Limb (tissue), 2 donors: Measurements from ENCODE around the gene SAMD14.

Experiments
- DNase-seq, 2 donors: peaks; one replicate each; pipeline ENCODE4 v3.0.0-alpha.2; 2016; ENCODE audit errors: extremely low spot score in 2 of 2

The SAMD14 gene

DNA sequence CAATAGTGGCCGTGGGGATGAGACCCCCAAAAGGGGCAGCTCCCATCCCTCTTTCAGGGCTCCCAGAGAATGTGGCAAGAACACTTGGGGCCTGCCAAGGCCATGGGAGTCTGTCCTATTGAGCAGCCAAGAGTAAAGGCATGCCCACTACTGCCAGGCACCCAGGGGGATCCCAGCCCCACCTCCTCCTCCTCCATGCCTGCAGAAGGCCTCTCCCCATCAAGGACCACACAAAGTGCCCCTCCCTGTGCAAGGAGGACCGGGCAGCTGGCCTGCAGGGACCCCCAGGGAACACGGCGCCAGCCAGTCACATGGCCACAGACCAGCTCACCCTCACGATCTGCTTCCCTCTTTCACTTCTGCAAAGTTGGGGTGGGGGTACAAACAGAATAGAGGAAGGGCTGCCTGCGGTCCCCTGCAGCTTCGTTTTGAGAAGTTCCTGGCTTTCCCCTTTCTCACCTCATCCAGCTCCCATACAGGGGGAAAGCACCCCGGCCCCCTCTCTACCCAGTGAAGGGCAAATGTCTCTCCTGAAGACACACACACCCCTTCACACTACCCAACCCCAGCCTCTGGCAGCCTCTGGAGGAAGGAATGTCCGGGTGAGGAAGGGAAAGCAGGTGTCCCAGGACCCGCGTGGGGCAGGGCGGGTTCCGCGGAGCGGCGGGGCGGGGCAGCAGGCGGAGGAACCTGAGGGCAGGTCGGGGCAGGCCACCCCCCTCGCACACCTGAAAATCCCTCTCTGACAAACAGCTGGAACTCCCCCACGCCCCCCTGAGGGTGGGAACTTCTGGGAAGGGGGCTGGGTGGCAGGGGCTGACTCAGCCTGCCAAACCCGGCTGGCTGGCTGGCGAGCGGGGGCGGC, 18.5 kb upstream of the SAMD14 start:
- peak; percentile 40 to 78 for DNase-seq

DNA sequence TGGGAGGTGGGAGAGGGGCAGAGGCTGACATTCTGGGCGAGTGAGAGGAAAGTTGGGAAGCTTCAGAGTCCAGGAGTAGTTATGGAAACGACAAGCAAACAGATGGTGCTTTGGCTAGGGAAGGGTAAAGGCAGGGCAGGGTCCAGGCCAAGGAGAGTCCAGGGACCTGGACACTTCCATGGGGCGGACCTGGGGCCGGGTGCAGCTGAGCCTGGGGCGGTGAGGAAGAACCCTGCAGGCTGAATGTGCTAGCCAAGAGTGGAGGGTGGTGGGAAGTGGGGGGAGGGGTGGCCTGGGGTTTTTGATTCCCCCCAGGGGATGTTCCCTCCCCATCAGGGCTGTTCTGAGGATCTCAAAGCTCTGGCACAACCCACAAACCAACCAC, 17.9 kb upstream of the SAMD14 start:
- DNase-seq = no peak

DNA sequence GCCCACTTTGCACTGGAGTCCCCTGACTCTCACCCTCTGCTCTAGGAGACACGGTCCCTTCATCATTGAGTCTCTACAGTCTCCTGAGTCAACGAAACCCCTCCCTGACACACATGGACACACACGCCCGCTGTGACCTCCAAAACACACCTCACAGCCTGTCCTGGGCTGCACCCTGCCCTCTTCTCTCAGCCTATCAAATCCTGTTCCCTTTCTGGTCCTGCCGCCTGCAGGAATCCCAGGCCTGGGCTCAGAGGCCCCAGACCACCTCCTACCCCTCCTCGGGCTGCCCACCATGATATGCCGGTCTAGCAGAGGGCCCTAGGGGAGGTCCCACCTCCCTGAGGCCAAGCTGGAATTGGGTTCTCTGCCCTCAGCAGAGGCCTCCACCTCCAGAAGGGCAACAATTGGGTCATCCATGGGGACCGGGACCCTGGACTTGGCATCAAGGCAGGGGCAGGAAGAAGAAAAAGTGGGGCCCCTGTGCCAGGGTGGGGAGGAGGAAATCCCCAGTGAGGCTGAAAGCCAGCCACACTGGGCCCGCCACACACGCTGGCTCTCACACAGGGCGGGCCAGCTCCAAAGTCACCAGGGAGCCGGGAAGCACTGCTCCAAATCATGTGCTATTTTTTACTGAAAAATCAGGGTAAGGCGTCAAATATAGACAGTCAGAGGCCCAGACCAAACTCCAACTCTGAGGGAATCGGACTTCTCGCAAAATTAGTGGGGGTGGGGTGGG, 17.1 kb upstream of the SAMD14 start:
- DNase-seq = no peak

DNA sequence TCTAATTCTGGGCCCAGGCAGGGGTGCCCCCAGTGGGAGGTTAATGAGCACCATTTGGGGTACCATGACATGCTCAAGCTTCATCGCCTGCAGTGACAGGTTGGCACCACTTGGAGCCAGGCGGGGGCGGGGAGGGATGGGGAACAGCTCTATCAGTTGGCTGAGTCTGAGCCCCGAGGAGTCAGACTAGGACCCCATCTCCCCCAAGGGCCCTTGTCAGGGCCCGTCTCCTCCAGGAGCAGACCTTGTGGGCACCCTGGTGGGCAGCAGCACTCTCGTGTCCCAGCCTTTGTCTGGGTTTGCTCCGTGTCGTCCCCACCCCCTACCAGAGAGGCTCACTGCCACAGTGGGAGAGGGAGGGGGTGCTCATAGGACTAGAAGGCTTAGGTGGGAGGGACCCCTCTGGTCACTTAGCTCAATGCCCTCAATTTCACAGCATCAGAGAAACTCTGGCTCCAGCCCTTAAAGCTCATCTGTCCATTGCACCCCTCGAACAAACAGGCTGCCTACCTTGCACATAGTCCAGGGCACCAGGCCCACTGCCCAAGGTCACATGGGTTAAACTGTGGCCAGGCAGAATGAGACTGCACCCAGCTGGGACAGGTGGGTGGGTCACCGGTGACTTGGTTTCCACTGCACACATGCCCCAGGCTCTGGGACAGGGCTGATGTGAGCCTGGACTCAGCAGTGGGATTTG, 16.4 kb upstream of the SAMD14 start:
- DNase-seq = no peak

DNA sequence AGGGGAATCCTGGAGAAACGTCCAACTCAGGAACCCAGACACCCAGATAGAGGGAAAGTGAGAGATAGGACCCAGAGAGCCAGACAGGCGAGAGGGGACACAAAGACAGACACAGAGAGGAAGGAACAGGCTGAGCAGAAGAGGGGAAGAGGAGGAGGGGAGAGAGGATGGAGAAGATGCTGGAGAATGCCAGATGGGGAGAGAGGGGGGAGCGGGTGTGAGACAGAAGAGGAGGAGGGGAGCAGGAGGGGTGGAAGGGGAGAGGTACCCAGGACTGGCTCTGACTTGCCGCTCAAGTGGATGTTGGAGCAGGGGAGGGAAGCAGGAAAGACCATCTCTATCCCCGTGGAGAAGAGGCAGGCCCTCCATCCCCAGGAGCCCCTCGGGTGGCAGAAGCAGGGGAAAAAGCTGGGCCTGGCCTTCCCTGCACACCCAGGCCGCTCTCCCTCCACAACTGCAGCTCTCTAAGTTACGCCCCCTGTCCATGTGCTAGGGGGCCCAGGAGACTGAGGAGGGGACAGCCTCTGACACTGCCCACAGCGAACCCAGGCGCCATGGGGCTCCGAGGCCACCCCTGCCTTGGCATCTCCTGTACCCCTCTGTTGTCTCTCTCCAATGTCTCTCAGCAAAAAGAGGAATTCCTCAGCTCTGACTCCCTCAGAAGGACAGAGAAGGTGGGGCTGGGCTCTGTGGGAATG, 15.7 kb upstream of the SAMD14 start:
- no peak for DNase-seq

DNA sequence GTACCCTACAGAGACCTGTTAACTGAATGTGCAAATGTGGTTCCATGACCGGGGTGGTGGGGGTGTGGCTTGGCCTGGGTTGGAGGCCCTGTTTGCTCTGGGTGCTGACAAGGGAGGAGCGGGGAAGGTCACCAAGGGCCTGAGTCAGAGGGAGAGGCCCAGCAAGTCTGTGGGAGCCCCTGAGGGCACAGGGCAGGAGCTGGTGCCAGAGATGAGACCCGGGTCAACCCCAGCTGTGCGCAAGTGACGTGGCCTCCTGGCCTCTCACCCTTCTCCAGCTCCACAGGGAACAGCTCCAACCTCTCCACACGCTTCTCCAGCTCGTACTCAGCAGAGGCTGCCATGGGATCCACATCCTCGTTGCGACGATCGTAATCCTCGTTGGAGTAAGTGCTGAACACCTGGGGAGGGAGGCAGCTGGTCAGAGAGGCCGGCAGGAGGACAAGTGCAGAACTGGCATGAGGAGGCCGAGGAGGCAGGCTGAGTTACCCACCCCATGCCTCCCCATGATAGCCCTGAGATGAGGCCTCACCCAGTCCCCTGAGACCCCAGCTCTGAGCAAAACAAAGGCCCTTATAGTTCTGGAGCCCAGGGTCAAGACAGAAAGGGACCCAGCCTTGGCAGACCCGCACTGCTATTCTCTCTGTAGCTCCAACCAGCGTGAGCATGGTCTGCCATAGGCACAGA, 15.0 kb upstream of the SAMD14 start:
- DNase-seq = no peak

DNA sequence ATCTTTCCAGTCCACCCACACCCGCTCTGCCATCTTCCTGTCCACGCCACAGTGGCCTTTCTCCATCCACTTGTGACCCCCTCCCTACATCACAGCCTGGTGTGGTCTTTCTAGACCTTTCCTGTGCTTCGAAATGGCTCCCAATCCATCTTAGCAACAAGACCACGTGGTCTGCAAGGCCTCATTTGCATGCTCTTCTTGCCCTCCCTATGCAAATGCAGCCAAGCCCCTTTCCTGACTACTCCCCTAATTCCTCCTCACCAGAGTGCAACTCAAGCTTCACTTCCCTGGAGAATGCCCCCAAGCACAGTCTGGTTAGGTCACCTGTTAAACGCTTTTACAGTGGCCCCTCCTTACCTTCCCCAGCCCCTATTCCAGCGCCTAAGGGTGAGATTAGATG, 14.4 kb upstream of the SAMD14 start:
- DNase-seq = no peak

DNA sequence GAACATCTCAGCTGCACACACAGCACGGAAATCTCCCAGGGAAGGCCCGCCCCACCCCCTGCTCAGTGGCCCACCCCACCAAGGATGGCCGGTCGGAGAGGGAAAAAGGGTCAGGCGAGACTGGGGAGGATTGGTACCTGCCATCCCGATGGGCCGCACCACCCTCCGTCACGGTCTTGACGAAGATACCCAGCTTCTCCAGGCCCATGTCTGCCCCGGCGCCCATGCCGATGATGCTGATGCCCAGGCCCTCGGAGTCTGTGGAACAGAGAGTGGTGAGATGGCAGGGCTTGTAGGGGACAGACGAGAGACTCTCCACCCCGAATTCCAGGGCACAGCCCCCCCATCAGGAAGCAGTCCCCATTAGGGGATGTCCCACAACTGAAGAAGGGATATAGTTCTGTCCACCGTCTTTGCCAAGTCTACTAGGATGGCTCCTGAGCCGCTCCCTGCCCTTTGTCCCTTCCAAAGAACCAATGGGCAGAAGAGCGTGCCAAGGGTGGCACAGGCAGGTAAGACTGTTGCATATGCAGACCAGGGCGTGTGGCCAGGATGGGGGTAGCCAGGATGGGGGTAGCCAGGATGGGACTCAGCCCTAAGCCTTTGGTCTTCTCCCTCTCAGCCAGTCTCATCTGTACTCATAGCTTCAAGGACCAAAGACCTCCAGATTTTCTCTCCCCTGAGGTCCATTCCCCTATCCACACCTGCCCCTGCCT, 13.7 kb upstream of the SAMD14 start:
- DNase-seq = no peak

DNA sequence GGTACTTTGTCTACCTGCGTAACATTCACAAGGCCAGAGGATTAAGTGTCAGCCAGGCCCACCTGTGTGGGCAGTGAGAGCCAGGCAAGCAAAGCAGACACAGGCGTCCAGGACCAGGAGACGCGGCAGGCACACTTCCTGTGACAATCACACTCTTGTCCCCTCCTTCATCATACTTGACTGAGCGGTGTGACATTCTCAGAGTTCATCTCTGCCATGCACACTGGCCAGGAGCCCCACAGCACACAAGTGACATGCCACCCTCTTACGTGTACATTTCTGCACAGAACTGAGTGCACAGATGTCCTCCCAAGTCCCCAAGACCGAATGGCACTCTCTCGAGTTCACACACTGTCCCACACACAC, 11.8 kb upstream of the SAMD14 start:
- no peak for DNase-seq

DNA sequence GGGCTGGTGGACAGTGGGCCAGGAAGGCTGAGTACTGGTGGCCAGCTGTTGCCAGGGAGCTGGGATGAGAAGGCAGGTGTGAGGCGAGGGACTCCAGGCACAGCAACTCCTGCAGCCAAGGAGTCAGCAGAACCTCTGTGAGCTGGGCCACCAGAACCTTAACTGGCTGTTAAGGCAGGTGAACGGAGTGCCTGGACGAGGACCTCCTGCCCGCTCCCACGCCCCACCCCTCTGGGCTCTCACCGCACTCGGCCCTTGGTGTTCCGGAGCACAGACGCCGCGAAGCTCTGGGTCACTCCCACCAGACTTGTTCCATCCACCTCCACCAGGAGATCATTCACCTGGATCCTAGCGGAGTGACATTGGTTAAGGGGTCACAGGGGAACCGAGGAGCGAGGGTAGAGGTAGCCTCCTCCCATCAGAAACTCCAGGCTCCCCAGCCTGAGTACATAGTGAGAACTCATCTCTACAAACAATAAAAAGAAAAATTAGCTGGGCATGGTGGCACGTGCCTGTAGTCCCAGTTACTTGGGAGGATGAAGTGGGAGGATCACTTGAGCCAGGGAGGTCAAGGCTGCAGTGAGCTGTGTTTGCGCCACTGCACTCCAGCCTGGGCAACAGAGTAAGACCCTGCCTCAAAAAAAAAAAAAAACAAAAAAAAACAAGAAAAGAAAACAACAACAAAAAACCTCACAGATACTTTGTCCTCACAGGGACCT, 11.2 kb upstream of the SAMD14 start:
- DNase-seq = no peak

DNA sequence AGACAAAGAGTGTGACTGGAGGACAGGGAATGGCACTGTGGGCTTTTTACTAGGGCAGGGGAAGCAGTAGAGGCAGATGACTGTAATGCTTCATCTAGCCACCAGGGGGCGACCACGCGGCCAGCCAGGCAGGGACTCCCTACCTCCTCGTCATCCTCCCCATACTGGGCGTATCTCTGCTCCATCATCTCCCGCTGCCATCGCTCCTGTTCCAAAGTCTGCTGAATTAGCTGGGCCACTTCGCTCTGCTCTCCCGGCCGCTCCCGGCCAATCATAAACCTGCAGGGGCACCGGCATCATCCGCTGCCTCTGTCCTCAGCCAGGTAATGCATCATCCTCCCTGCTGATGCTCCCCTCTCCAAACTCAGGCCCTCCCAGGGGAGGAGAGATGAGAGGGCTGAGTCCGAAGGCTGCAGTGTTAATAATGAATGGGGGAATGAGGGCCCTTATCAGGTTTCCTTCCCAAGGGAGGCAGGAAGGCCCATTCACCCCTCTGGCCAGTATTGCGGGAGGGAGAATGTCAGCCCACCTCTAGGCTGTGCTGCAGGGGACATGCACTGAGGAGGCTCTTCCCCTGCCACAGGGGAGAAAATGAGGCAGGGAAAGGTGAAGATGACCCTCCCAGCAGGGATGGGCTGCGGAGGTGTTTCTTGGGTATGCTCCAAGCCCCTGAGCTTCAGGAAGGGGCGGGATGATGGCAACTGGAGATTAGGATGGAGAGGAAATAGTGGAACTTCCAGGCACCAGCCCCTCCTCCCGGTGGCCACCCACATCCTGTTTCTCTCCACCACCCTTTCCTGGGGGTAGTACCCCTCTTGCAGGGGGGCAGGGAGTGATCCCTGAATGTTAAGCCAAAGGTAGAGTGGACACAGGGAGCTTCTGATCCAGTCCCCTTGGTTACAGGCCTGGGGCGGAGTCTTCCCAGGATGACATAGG, 10.3 kb upstream of the SAMD14 start:
- DNase-seq = peak; percentile 77 to 84

DNA sequence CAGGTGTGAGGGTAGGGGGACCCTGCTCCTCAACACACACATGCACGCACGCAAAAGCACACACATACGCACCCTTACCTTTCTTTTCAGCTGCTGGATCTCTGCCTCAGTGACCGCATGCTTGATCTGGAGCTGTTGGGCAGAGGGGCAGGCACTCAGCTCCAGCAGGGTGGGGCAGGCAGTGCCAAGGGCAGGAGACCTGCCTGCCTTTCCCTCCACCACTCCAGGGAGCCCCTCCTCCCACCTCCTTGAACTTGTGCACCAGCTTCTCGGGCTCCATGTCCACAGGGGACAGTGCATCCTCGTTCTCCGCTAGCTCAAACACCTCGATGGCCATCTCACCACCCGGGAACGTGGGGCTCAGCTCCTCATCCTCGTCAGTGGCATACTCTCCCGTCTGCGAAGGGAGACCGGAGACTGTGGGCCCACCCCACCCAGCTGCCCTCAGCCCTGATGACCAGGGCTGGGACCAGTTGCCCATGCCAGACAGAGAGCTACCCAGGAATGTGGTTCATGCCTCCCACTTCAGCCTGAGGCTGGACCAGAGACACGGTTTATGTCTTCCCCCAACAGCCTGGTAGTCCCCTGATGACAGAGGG, 9.3 kb upstream of the SAMD14 start:
- no peak for DNase-seq

DNA sequence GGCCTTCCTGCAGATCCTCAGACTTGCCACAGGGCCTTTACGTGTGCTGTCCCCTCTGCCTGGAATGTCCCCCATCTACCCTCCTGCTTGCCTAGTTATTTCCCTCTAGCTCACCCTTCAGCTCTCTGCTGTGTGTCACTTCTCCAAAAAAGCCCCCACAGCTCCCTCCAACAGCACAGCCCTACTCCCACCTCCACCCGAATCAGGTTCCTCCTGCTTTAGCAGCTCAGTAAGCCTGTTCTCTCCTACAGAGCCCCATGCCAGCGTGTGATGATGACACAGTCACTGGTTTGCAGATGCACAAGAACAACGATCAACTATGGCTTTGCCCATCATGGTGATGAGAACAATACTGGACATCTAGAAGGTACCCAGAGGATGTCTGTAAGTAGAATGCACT, 7.1 kb upstream of the SAMD14 start:
- no peak for DNase-seq

DNA sequence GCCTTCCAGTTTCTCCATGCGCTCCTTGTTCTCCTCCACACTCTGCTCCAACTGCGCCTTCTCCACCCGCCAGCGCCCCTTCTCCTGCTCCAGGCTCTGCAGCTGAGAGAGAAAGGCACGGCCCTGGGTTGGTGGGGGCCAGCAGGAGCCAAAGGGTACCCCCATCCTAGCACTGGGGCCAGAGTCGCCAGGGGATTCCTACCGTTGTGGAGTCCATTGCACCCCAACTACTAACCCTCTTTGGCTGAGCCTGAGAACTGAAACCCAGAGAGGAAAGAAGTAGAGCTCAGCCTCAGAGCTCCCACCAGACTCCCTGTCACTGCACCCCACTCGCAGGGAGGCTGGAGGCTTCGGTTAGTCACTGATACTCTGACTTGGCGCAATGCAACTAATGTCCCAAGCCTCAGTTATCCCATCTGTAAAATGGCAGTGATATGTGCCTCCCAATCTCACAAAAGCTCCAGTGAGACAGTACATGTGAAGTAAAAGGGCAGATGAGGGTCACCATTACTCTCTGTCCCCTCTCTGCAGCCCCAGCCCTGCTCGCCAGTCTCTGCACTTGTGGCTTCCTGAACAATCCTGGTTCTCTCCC, 6.2 kb upstream of the SAMD14 start:
- DNase-seq = no peak

DNA sequence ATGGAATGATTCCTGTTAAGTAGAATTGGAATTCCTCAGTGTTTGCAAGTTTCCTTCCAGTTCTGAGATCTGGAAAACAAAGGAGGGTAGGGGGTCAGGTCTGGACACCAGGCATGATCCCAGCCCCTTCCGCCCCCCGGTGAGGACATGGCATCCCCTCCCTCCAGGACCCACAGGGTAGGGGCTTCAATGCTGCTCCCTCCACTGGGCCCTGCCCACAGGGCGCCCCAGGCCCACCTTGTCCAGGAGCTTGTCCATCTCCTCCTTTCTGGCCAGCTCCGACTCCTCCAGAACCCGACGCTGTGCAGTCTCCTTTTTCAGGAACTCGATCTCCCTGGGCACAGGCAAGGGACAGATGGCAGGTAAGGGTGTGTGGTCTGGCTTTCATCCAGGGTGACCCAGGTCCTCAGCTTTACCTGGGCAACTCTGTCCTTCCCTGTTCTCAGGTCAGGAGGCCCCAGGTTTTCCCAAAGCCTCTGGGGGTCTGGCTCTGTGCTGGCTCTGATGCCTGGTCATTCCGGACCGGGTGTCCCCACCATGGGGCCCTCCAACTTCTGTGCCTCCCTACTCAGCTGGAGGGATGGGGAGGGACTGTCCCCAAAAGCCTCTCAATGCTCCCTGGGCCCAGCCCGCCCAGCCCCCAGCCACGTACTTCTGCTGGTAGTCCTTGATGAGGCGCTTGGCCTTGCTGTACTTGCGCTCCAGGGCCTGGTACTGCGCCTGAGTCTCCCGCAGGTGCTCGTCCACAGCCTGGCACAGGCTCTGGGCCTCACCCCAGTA, 5.5 kb upstream of the SAMD14 start:
- no peak for DNase-seq

DNA sequence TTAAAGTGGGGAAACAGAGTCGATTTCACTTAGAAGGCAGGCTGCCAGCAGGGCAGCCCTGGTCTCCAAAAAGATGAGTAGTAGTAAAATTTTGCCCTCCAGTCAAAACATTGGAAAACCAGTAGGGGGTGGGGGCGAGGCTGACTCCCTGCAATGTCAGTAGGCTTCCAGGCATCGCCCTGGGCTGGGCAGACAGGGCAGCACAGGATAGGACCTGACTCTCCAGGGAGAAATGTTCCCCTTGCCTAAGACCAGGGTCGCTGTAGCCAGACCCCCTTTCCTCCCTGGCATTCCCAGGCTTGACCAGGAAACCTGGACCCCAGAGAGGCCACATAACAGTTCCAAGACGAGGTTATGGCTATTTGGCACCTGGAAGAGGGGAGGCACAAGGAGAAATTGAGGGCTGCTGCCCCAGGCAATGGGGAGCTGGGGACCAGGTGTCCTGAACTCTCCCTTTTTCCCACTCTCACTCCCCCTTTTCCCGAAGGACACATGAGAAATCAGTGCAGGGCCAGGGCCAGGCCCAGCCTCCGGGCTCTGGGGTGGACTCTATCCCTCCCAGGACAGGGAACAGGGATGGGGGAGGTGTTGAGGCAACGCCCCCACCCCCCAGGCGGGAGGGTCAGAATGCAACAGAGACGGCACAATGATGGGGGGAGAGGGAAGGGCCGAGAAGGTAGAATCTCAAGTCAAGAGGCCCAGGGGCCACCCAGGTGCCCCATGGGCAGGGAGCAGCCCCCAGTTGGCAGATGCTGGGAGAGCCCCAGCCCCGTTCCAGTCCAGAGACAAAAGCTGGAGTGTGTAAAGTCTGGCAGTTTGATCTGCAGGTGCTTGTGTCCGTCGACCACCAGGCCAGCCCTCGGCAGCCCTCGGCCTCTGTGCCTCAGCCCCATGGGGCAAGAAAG, 4.5 kb upstream of the SAMD14 start:
- no peak for DNase-seq
